Embryonic facial prominence (tissue), 1 donor: ENCODE measurements around the gene GDPD5.

Source experiments
- DNase-seq: peaks from one replicate; pipeline ENCODE4 v3.0.0-alpha.2; 2016; ENCODE audit errors: extremely low spot score

GDPD5 gene

DNA sequence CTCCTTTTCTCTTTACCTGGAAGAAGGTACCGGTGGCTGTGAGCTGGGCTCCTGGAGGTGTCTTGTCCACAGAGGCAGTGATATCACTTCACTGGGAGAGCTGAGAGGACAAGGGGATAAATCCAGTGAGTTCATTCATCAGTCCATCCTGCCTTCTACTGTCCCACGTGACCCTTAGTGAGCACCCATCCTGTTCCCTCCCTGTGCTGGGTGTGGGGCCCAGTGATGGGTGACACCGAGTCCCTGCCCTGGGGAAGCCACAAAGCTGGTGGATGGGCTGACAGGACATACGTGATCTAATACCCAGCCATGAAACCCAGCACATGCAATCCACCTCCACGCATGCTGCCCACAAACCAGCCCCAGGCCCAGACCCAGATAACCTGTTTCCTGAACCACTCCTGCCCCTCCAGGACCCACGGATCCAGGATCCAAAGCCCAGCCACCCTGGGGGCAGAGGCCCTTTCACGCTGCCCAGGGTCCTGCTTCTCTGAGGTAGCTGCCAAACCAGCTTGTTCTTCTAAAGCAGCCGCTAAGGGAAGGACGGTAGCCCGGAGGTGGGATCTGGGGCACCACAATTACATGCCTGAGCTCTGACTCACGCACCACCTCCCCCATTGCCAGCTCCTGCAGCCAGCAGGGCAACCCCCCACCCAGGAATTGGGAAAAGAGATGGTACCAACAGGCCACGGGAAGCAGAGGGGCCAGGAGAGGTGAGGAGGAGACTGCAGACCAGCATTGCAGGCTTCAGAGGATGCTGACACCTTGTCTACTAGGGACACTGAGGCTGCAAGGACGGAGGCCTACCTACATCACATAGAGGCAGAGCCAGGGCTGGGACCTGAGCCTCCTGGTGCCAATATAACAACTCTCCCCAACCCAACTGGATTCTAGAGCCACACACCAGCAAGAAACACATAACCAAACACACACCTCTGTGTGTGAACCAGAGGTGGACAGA is 35.2 kb downstream of the GDPD5 start:
- no peak for DNase-seq

DNA sequence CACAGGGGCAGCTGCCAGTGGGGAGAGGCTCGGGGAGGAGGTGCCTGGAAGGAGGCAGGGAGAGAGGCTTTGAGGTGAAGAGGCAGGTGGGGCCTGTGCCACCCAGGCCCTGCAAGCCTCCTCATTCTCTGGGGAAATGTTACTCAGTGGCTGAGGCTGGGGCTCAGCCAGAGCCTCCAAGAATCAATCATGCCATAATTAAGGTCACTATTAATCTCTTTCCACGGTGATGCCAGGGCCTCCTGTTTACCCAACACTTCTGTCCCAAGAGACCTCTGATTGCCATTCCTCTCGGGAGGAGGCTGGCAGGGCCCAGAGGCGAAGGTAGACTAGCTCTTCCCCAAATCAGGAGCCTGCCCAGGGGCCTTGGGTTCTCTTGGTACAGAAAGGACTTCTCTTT is 38.4 kb downstream of the GDPD5 start:
- DNase-seq, result no peak

DNA sequence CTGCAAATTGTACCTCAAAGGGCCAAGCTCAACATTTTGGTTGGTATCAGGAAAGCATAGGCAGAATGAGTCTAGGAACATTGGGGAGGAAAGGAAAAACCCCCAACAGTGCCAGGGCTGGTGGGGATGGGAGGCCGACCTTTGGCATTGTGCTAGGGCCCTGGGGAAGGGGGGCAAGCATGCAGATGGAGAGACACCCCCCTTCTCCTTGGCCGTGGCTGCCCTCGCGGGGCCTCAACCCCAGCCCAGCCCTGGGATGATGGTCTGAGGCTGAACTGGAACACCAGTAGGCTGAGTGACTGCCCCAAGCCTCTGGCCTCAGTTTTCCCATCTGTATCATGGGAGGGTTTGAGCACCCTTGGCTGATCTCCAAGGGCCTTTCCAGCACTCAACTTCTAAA is 40.0 kb downstream of the GDPD5 start:
- no peak for DNase-seq

DNA sequence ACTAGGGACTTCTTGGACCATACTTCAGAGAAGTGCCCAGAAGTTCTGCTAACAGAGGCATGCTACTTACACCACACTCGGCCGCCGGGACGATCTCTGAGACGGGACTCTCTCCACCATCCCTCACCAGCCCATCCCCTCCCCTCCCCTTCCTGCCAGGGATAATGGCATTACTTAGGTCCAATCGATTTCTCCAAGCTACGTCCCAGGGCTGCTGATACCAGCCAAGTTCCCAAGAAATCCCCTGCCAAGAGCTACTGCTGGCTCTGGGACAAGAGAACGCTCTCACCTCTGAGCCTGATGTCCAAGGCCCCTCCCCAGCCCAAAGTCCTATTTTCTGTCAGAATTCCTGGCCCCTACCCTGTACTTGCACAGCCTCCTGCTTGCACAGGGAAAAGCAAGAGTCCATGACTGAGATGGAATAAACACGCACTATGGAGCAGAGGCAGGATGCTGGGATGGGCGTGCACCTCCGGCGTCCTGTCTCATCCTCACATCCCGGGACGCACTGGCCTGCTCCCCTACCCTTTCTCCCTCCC is 42.7 kb downstream of the GDPD5 start:
- no peak for DNase-seq

DNA sequence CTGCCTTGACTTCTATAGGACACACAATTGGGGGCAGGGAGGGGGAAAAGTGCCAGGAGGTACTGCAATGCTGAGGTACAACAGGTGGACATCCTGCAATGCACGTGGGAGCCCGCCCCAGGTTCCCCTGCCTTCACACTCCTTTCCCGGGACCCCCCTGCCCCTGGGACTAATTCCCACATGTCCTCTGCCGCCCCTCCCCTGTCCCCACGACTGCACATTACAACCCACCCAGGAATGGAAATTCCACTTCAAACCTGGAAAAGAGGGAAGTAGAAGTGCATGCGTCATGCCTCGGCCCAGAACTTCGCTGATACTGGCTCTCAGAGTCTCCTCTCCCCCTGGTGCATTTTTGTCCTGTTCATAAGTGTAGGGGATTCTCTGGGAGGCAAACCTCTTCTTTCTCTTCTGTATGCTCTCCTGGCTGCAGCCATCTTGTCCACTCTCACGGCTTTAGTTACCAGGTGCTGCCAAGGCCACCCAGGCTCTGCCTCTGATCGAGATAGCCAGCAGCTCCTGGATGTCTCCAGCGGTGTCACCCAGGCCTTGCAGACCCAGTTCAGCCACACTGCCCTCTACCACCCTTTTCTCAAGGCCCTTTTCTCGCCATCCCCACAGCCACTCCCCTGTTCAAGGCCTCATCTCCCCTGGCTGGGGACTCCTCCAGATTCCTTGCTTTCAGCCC is 43.7 kb downstream of the GDPD5 start:
- DNase-seq, result no peak

DNA sequence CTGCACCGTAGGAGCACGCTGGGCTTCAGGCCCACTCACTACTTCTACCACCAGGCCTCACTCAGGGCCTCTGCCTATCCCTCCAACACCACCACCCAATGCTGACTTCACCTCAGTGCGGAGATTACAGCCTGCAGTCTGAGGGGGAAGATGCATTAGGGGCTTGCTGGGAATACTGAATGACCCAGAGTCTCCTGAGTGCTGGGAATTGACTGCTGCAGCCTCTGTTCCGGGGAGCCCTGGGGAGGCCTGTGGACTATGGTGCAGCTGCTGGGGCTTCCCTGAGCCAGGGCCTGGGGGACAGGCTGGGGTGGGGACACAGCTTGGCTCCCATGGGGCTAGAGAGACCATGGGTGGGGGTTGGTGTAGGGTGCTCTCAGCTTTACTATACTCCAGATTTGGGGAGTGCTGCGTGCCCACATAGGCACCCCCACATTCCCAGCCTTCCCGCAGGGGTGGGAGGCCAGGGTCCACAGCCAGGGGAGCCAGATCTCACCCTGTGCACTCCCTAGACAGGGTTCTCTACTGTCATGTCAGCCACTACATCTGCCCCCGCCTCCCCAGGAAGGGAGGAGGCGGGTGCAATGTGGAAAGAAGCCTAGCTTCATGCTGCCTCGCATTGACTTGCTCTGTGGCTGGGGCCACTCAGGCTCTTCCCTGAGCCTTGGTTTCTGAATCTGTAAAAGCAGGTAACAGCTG is 44.4 kb downstream of the GDPD5 start:
- DNase-seq, result no peak

DNA sequence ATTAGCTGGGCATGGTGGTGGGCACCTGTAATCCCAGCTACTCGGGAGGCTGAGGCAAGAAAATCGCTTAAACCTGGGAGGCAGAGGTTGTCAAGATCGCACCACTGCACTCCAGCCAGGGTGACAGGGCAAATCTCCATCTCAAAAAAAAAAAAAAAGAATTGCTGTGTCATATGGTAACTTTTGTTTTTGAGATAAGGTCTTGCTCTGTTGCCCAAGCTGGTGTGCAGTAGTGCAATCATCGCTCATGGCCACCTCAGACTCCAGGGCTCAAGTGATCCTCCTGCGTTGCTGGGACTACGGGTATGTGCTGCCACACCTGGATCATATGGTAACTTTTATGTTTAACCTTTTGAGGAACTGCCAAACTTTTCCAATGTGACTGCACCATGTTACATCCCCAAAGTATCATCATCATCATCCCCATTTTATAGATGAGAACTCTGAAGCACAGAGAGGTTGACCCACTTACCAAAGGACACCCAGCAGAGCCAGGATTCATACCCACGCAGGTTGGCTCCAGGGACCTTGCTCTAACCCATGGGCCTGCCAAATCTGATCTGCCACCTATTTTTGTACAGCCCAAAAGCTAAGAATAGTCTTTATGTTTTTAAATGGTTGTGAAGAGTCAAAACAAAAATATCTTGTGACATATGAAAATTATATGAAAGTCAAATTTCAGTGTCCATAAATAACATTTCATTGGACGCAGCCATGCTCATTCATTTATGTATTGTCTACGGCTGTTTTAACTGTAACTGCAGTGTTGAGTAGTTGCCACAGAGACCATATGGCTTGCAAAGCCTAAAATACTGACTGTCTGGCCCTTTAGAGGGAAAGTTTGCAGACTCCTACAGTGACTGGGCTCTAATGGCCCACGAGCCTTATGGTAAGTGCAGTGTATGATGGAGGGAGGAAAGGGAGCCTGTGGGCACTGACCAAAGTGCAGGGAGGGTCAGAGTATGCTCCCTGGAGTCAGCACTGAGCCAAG is 45.3 kb downstream of the GDPD5 start:
- DNase-seq, result no peak

DNA sequence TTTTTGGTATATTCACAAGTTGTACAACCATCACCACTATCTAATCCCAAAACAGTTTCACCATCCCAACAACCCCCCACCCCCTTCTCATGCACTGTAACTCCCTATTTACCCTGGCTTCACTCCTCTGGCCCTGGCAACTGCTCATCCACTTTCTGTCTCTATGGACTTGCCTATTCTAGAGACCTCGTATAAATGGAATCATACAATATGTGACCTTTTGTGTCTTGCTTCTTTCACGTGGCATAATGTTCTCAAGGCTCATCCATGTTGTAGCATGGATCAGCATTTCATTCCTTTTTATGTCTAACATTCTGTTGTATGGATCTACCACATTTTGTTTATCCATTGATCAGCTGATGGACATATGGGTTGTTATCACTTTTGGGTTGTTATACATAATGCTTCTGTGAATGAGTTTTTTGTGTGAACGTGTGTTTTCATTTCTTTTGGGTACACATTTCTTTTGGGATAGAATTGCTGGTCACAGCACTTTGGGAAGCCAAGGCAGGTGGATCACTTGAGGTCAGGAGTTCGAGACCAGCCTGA is 46.1 kb downstream of the GDPD5 start:
- DNase-seq, result no peak

DNA sequence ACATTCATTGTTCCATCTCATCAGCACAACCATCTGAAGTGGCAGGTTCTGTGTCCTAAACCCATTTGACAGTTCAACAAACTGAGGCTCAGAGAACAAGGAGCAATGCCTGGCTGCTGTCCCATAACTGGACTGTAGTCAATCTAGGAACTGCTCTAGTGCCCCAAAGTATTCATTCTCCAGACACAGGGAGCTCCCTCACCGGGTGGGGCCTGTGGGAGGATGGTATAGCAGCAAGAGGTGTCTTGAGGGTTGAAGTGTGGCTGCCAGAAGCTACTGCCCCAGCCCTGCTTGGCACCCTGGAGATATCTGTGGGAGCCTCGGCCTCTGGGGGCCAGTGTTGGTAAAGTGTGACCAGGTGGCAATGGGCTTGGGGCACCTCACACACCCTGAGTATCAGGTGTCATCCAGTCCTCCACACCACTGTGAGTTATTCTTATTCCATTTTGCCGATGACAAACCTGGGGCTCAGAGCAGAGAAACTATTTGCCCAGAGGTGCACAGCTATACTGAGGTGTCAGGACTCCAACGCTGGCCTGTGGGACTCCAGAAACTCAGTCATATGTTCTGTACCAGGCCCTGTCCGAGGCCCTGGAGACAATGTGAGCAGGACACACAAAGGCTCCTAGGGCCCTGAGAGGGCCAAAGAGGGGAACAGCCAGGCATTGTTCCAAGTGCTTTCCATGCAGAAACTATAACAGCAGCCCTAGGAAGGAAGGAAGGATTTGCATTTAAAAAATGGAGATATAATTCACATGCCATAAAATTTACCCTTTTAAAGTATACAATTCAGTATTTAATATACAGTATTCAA is 46.8 kb downstream of the GDPD5 start:
- DNase-seq, result no peak

DNA sequence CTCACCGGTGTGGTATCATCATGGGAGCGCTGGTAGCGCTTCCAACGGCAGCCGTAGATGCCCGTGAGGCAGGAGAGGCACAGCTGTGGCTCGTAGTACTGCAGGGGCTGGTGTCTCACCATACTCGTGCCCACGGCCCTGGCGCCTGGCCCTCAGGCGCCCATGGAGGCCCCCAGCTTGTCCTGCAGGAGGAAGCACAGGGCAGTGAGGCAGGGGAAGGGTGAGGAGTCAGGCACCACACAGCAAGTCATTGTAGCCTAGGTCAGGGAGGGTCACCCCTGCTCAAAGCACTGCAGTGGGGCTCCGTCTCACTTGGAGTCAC is 48.2 kb downstream of the GDPD5 start:
- no peak for DNase-seq

DNA sequence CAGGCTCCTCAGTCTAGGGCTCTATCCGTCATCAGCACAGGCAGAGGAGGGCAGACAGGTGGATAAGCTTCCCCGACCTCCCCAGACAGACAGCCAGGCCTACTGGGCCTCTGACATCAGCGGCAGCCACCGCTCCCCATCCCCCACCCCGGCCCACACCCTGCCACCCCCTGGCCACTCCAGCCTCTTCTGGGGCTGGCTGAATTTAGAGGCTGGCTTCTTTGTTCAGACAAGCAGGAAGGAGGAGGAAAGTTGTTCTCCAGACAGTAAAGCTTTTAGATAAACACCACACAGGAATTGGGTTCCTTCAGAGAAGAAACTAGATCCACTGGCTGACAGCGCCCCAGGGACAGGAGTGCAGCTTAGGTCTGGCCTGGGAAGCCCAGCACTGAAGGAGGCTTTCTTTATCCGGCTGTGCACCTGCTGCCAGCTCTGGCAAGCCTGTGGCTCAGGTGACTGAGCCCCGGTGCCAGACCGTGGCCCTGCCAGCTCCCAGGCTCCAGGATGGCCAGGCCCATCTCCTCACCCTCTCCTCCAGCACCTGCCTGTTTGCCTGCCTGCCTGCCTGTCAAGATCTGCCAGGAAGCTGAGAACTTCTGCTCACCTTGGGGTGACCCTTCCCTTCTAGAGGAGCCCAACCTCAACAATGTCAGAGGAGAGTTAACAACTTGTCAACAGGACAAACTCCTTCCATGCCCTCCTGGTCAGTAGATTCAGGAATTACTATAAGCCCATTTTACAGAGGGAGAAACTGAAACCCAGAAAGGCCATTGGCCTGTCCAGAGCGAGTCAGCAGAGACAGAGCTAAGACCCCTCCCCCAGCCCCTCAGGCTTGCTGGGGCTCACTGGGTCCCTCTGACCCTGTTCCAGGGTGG is 48.8 kb downstream of the GDPD5 start:
- no peak for DNase-seq

DNA sequence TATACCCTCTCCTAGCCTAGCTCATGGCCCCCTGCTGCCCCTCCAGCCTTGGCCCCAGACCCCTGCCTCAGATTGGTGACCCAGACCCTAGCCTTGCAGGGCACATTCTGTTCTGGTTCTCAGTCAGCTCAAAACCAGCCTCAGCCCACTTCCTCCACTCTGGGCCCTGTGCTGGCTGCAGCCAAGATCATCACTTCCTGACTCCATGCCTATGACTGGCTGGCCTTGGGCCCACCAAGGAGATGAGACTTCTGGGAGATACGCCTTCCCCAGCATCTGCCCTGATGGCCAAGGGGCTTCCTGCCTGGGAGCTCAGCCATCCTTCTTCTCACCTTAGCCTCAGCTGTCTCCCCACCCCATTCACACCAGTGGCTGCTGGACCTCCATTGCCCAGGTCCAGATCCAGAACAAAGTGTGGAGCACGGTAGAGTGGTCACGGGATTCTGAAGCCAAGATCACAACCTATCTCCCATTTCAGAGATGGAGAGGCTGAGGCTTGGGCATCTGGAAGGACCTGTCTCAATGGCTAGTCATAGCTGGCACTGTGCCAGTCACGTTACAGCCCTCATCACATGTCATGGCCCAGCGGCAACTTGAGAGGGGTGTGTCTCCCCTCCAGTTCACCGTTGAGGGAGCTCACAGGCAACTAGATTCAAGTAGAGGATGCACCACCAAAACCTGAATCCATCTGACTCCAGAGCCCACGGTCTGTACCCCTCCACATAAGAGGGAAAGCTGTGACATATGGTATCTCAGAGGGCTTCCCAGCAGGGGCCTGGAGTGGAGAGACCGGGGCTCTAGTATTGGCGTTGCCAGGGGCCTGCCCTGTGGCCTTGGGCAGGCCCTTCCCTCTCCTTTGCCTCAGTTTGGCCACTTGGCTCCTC is 49.7 kb downstream of the GDPD5 start:
- no peak for DNase-seq

DNA sequence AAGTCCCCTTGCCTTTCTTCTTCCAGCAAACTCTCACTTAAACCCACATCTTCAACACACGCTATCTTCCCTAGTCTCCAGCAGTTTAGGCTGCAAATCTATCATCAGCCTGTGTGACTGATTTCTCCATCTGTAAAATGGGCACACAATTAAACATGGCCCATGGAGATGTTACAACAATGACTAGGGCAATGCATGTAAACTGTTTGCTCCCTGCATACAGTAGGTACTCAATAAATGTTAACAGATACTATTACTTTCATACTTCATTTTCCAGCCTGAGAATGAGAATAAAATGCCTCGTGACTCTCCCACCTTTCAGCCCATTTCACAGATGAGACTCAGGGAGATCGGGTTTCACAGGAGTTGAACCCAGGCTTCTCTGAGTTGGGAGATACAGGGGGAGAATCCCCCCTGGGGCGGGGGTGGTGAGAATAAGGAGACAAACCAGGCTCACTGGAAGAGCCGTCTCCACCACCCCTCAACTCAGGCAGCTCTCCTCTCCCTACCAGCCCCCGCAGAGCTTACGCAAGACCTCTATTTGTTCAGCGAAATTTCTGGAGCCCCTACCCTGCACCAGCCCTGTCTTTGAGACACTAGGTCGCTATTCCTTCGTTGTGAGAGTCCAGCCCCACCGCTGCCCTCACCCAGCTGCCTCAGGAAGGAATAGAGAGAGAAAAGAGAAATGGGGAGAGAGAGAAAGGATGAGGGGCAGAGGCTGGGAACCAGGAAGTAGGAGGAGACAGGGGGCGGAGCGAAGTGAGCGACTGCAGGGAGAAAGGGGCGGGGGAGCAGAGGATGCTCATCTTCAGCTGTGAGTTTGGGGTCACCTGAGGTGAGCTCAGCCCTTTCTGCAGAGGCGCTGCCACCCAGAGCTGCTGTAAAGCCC is 50.6 kb downstream of the GDPD5 start:
- no peak for DNase-seq

DNA sequence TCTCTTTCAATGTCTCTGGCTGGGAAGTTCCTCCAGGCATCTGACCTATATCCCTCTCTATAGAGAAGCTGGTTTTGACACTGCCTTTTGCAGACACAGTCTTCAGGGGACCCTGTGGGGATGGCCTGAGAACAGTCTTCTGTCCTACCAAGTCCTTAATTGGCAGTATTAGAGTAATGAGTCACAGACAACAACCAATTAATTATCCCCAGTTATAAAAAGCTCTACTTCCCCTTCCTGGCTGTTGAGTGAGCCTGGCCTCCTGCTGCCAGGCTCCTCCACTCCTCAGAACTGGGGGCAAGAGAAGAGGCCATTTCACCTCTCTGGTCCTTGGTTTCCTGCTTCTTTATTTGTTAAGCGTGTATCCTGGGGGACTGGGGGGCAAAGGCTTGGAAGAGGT is 51.5 kb downstream of the GDPD5 start:
- DNase-seq, result no peak

DNA sequence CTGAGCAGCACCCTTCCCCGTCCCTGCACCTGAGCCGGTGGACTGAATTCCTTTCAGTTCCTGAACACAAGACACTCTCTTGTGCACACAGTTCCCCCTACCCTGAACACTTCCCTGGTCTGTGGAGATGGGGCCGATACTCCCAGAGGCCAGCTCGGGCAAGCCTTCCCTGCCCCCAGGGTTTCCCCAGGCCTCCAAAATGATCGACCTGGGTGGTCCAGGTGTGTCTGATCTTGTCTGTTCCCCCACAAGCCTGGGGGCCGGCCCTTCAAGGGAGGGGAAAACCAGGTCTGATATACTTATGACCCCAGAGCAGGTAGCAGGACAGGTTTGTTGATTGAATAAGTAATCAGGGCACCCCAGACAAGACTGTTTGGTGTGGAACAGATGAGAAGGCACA is 52.1 kb downstream of the GDPD5 start:
- DNase-seq, result no peak

DNA sequence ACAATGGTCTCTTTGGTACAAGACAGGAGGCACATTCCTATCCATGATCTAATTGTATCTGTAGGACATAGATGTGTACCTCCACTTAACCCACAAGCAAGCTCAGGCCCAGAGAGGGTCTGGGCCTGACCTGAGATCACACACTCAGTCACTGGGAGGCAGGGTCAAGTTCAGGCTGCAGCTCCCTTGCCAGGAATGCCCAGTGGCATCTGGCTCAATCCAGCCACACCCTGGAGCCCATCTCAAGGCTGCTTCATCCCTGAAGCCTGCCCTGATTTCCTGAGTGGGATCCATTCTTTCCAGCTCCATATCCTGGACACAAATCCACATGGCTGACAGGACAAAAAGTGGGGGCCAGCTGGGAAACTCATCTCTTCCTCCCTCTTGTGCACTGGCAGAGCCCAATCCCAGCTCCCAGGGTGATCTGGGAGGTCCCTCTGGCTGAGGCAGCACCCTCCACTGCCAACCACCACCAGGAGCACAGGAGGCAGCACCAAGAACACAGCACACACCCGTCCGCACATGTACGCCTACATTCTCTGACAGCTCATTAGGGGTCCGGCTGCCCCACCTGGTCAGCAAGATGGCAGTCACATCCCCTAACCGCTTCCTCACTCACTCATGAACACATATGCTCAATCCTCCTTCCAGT is 53.5 kb downstream of the GDPD5 start:
- no peak for DNase-seq
